Stimulated activated CD4-positive, alpha-beta T cell treated with anti-CD3 and anti-CD28 coated beads, Interleukin-2, amount 100 ng/mL, for 4 hours (primary cell): ENCODE data around the gene PIAS1.
"Not testable (repeated sequence)": the region's sequence is repeated elsewhere in the genome, so short reads cannot be mapped to it uniquely, and the experiment has no call there.

Experiments
- DNase-seq: peaks from one replicate; pipeline ENCODE4 v3.0.0-alpha.2; 2020; ENCODE audit warnings: low read depth

Gene PIAS1

DNA sequence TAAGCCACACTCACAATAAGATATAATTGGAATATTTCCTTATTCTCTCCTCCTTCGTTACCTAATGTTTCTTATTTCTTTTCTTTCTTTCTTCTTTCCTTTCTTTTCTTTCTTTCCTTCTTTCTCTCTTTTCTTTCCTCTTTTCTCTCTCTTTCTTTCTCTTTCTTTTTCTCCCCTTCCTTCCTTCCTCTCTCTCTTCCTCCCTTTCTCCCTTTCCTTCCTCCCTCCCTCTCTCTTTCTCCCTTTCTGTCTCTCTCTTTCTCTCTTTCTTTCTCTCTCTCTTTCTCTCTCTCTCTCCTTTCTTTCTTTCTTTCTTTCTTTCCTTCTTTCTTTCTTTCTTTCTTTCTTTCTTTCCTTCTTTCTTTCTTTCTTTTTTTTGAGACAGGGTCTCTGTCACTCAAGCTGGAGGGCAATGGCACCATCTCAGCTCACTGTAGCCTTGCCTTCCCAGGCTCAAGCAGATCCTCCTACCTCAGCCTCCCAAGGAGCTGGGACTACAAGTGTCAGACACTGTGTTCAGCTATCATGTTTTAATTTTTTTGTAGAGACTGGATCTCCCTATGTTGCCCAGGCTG, 19.3 kb upstream of the PIAS1 start:
- no peak for DNase-seq

DNA sequence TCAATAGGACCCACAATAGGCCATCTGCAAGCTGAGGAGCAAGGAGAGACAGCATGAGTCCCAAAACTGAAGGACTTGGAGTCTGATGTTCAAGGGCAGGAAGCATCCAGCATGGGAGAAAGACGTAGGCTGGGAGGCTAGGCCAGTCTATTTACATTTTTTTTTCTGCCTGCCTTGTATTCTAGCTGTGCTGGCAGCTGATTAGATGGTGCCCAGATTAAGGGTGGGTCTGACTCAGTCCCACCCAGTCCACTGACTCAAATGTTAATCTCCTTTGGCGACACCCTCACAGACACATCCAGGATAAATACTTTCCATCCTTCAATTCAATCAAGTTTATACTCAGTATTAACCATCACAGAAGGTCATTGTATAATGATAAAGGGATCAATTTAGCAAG, 15.9 kb upstream of the PIAS1 start:
- DNase-seq: no peak

DNA sequence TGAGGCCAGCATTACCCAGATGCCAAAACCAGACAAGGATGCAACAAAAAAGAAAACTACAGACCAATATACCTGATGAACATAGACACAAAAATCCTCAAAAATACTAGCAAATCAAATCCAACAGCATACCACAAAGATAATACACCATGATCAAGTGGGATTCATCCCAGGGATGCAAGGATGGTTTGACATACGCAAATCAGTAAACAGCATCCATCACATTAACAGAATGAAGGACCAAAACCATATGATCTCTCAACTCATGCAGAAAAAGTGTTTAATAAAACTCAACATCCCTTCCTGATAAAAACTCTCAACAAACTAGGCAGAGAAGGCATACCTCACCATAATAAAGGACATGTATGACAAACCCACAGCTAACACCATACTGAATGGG, 14.0 kb upstream of the PIAS1 start:
- no peak for DNase-seq

- no peak for DNase-seq
Measured at GRCh38 chr15:68042156-68042854, 11.8 kb upstream of the PIAS1 start.

GRCh38 chr15:68042855-68043222, 11.3 kb upstream of the PIAS1 start:
- no peak for DNase-seq

- no peak for DNase-seq
Measured at GRCh38 chr15:68045289-68046265, 8.5 kb upstream of the PIAS1 start.

GRCh38 chr15:68047826-68048225, 6.3 kb upstream of the PIAS1 start:
- DNase-seq: no peak

- no peak for DNase-seq
Measured at GRCh38 chr15:68051109-68051508, 3.0 kb upstream of the PIAS1 start.

GRCh38 chr15:68051907-68052306, 2.2 kb upstream of the PIAS1 start:
- DNase-seq: no peak

DNA sequence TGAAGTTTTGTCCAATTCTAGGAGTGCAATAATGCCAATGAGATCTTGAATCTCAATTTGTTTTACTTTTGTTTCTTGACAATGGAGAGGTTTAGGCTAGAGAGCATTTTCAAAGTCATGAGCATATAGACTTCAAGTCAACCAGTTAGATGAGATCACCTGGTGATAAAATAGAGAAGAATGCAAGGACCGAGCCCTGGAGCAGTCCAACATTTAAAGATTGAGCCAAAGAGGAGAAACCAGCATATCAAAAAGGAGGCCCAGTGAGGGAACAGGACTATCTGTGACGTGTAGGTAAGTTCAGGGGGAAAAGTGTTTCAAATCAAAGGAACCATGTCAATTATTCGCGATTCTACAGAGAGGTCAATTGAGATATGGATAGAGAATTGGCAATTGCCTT, 1.7 kb upstream of the PIAS1 start:
- DNase-seq: no peak

DNA sequence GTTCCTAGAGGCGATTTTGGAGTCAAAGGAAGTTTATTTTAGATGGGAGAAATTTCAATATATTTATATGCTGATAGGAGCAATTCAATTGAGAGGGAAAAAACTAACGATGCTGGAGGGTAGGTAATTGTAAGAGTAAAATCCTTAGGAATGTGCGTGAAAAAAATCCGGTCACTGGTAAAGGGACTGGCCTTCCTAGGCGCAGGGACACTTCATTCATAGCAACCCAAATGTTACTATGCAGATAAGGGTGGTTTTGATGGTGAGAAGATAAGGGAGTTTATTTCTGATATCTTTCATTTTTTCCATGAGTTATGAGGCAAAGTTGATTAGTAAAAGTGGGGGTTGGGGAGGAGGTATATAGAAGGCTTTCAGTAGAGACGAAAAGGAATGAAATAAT, 1.1 kb upstream of the PIAS1 start:
- no peak for DNase-seq

- peak; percentile 3 for DNase-seq
Measured at GRCh38 chr15:68054628-68055223, 611 bp downstream of the PIAS1 start.

GRCh38 chr15:68055224-68055705, 1.1 kb downstream of the PIAS1 start:
- DNase-seq: peak; percentile 53

DNA sequence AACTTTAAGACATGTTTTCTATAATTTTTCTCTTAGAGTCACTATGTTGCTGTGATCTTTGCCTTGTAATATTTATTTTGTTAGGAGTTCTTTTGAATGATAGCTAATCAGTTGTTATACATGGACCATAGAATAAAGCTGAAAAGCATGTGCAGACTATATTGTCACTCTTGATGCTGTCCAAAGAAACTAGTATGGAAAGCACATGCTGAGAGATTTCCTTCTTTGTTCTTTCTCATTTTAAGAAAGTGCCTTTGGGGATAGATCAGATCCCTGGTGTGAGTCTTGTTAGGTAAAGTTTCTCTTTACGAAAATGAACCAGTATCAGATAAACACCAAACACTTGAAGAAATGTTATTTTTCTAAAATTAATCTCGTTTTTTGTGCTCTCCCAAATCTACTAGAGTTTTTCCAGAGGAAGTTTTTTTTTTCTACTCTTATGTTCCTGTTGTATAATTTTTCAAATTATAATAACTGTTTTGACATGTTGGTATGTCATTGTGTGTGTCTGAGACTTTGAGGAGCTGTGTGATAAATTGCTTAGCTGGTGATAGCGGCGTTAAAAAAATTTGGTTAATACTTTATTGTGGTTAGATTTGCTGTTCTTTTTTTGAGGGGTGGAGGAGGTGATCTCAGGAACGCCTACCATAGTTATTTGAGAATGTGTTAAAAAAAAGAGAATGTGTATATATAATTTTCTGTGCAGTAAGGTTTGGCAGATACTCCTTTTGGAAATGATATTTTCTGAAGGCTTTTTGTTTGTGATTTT, 2.2 kb downstream of the PIAS1 start:
- no peak for DNase-seq

GRCh38 chr15:68057034-68057433, 2.9 kb downstream of the PIAS1 start:
- no peak for DNase-seq

GRCh38 chr15:68057758-68058157, 3.6 kb downstream of the PIAS1 start:
- DNase-seq: no peak

DNA sequence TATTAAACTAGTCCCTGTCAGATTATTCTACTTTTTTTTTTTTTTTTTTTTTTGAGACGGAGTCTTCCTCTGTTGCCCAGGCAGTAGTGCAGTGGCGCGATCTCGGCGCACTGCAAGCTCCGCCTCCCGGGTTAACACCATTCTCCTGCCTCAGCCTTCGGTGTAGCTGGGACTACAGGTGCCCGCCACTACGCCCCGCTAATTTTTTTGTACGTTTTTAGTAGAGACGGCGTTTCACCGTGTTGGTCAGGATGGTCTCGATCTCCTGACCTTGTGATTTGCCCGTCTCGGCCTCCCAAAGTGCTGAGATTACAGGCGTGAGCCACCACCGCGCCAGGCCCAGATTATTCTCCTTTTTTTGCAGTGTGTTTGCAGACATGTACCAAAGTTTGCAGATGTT, 4.9 kb downstream of the PIAS1 start:
- not testable (repeated sequence) for DNase-seq

DNA sequence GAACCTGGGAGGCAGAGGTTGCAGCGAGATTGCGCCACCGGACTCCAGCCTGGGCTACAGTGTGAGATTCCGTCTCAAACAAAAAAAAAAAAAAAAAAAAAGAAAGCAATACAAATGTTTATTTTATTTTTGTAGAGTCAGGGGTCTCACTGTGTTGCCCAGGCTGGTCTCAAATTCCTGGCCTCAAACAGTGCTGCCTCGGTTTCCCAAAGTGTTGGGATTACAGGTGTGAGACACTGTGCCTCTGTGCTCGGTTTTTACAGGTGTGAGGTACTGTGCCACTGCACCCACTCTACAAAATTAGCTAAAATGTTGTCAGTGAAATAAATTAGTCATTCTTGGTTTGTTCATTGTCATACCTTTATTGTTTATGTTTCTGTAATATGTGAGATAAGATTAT, 5.5 kb downstream of the PIAS1 start:
- no peak for DNase-seq

DNA sequence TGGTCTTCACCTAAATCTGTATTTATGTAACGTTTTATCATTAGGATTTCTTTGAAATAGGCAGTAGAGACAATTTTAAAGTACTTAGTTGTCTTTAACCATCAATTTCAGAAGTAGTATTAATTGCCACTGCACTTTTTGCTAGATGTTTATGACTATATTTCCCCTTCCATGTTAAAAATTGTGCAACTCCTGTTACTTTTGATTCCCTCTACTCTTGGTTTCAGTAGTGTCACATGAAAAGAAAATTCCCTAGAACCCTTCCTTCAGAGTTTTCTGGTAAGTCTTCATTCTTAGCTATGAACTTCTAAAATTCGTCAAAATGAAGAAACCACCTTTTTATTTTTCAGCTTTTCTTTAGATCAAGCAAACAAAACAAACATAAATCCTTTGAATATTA, 7.1 kb downstream of the PIAS1 start:
- no peak for DNase-seq

DNA sequence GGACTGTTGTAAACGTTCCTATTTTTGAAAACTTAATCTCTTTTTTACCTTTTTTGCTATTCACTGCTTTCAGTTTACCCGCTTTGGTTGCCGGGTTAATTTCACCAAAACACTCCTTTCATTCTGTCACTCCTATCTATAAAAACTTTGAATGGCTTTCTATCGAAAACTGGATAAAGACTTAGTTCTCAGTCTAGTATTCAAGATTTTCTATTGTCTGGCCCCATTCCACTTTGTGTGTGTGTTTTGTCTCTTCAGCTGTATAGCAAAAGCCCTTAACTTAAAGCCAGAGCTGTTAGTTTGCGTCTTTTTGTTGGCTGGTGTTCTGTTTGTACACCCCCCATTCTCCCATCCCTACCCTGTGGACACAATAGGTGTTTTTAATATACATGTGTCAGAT, 7.5 kb downstream of the PIAS1 start:
- no peak for DNase-seq

DNA sequence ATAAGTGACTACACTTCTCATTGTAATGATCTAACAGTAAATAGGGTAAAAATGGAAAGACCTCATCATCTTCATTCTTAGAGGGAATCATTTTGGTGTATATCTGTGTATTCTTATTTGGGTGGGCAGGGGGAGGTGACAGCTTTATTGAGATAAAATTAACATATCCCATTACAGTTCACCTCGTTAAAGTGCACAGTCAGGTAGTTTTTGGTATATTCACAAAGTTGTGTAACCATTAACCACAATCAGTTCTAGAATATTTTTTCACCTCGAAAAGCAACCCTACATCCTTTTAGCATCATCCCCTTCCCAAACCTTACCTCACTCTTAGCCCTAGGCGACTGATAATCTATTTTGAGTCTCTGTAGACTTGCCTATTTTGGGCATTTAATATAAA, 8.1 kb downstream of the PIAS1 start:
- DNase-seq: no peak
